Hypothalamus (tissue), 51 donors: ENCODE measurements around the gene S100A5.

Experiments
- DNase-seq, 51 donors: peaks; one replicate each; lab custom pipeline; 2025; lab: John Stamatoyannopoulos, UW

S100A5 gene

GRCh38 chr1:153548722-153549688 lies 8.3 kb upstream of the S100A5 start, which contains the start of gene S100A3:
Gene S100A3, minus strand, starts transcription at chr1:153549258. Its CDS starts 773 bp downstream, at chr1:153548485.
- peak in 11 of 51 donors; percentile 9 to 59 (median 21) for DNase-seq

GRCh38 chr1:153547560-153548551 lies 7.1 kb upstream of the S100A5 start:
- no peak for DNase-seq

GRCh38 chr1:153546796-153547559 lies 6.2 kb upstream of the S100A5 start:
- DNase-seq: no peak

GRCh38 chr1:153546371-153546770 lies 5.6 kb upstream of the S100A5 start:
- DNase-seq: no peak

GRCh38 chr1:153545067-153546055 lies 4.6 kb upstream of the S100A5 start, which contains the start of gene S100A4:
Gene S100A4, minus strand, starts transcription at chr1:153545806. Its CDS starts 1,012 bp downstream, at chr1:153544794.
- DNase-seq: peak in 33 of 51 donors; percentile 5 to 70 (median 36)

GRCh38 chr1:153544453-153545066 lies 3.8 kb upstream of the S100A5 start:
- no peak for DNase-seq

- DNase-seq: no peak
Measured at GRCh38 chr1:153543736-153544135, 3.0 kb upstream of the S100A5 start.

- DNase-seq: no peak
Measured at GRCh38 chr1:153542956-153543711, 2.4 kb upstream of the S100A5 start.

- DNase-seq: no peak
Measured at GRCh38 chr1:153541641-153542590, 1.2 kb upstream of the S100A5 start.

- DNase-seq: no peak
Measured at GRCh38 chr1:153539395-153540093, 1.2 kb downstream of the S100A5 start.

- DNase-seq: no peak
Measured at GRCh38 chr1:153538315-153538821, 2.4 kb downstream of the S100A5 start.

GRCh38 chr1:153537376-153537730 lies 3.4 kb downstream of the S100A5 start:
- DNase-seq: no peak

- DNase-seq: no peak
Measured at GRCh38 chr1:153536671-153537375, 3.9 kb downstream of the S100A5 start.

- peak in 44 of 51 donors; percentile 21 to 76 (median 54) for DNase-seq
Measured at GRCh38 chr1:153536012-153536670, 4.6 kb downstream of the S100A5 start.
